Measurements from ENCODE around the gene ZNF771.

Gene ZNF771

DNA sequence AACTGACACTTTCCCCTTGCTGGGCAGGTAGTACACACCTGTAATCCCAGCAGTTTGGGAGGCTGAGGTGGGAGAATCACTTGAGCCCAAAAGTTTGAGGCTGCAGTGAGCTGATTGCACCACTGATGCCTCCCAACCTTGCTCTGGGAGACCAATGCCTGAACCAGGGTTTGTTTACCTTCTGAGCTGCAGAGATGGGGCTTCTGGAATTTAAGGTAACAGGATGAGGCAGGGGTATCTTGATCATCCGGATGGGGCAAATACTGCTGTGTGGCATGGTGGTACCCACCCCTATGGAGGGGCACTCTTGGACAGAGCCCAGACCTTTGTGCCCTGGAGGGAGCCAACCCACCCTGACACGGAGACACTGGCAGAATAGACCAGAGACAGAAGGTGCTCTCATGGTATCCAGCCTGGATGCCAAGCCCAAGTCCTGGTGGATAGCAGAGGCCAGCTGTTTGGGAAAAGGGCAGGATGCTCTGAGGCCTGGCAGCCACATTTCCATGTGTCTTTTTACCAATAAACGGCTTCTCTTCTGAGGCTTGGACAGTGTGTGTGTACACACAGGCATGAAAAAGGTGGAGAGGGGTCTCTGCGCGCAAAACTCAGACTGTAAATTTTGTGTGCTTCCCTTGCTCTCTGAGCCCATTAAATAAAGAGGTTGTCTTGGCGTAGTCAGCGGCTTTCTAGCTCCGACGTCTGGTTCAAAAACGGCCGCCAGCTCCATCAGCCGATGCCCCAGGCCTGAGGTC, 7.8 kb upstream of the ZNF771 start:
- TF ChIP-seq, protein P1, sequence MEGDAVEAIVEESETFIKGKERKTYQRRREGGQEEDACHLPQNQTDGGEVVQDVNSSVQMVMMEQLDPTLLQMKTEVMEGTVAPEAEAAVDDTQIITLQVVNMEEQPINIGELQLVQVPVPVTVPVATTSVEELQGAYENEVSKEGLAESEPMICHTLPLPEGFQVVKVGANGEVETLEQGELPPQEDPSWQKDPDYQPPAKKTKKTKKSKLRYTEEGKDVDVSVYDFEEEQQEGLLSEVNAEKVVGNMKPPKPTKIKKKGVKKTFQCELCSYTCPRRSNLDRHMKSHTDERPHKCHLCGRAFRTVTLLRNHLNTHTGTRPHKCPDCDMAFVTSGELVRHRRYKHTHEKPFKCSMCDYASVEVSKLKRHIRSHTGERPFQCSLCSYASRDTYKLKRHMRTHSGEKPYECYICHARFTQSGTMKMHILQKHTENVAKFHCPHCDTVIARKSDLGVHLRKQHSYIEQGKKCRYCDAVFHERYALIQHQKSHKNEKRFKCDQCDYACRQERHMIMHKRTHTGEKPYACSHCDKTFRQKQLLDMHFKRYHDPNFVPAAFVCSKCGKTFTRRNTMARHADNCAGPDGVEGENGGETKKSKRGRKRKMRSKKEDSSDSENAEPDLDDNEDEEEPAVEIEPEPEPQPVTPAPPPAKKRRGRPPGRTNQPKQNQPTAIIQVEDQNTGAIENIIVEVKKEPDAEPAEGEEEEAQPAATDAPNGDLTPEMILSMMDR (conservative IDR thresholded peaks at IDR 0.05; ENCODE audit: low read depth, low read length): no peak
- DNase-seq (ENCODE audit: low read depth): no peak
- H3K4me3 ChIP-seq (ENCODE audit: low read length): peak overlapping the region; percentile 73

DNA sequence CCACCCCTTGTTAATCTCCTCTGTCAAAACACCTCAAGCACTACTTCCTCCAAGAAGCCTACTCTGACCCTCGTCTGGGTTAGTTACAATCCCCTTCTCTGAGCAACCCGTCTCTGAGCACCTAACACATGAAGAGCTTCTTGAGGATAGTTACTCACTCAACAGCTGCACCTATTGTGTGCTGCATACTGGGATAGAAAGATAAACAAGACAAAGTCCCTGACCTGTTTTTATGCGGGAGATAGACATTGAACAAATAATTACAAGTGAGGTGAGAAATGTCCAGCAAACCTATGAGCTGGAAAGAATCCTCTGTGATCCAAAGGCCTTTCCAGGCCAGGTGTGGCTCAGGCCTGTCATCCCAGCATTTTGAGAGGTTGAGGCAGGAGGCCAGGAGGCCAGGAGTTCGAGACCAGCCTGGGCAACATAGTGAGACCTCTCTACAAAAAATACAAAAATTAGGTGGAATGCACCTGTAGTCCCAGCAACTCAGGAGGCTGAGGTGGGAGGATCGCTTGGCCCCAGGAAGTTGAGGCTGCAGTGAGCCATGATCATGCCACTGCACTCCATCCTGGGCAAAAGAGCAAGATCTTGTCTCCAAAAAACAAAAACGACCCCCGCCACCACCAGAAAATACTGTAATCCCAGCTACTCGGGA, 5.5 kb upstream of the ZNF771 start:
- TF ChIP-seq, protein P1 (conservative IDR thresholded peaks at IDR 0.05; ENCODE audit: low read depth, low read length): no peak
- no peak for DNase-seq (ENCODE audit: low read depth)
- H3K4me3 ChIP-seq (ENCODE audit: low read length): no peak overlapping the region

DNA sequence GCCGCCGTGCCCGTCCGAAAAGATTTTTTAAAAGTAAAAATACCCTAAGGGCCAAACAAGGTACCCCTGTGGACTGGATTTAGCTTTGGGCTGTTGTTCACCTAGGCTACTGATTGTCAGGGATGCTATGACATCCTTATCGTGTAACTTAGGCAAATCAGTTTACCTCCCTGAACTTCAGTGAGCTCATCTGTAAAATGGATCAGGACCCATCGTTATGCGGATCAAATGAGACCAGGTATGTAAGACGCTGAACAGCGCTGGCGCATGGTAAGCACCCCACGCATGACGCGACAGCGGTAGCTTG, 658 bp upstream of the ZNF771 start:
- TF ChIP-seq, protein P1 (conservative IDR thresholded peaks at IDR 0.05; ENCODE audit: low read depth, low read length): no peak
- no peak for DNase-seq (ENCODE audit: low read depth)

DNA sequence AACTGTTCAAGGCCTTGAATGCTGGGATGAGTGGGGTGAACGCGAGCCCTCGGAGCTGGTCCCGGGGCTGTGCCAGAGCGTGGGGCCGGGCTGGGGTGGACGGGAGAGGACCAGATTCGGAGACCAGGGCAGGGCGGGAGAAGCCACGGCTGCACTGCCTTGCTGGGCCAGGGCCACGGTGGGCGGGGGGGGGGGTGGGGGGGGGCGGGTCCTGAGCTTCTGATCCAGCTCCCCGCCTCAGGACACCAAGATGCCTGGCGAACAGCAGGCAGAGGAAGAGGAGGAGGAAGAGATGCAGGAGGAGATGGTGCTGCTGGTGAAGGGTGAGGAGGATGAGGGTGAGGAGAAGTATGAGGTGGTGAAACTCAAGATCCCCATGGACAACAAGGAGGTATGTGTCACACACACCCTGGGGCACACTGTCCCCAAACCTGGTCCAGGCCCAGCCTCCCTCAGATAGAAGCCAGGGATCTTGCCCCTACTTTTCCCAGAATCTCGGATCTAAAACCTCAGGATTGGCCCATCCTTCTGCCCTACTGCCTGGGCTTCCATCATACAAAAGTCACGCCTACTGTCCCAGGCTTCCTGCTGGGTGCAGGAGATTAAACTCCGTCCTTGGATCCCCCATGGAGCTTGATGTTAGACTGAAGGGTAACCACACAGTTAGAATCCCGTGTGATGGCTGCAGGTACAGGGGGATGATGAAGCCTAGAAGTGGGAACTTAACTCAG, 563 bp downstream of the ZNF771 start:
- peak overlapping the region; percentile 64 for H3K4me3 ChIP-seq (ENCODE audit: low read length)
- no peak for DNase-seq (ENCODE audit: low read depth)
- TF ChIP-seq, protein P1 (conservative IDR thresholded peaks at IDR 0.05; ENCODE audit: low read depth, low read length): no peak

More for the DNA sequence above, 658 bp upstream of the ZNF771 start:
- peak overlapping the region; percentile 64 for H3K4me3 ChIP-seq (ENCODE audit: low read length)

DNA sequence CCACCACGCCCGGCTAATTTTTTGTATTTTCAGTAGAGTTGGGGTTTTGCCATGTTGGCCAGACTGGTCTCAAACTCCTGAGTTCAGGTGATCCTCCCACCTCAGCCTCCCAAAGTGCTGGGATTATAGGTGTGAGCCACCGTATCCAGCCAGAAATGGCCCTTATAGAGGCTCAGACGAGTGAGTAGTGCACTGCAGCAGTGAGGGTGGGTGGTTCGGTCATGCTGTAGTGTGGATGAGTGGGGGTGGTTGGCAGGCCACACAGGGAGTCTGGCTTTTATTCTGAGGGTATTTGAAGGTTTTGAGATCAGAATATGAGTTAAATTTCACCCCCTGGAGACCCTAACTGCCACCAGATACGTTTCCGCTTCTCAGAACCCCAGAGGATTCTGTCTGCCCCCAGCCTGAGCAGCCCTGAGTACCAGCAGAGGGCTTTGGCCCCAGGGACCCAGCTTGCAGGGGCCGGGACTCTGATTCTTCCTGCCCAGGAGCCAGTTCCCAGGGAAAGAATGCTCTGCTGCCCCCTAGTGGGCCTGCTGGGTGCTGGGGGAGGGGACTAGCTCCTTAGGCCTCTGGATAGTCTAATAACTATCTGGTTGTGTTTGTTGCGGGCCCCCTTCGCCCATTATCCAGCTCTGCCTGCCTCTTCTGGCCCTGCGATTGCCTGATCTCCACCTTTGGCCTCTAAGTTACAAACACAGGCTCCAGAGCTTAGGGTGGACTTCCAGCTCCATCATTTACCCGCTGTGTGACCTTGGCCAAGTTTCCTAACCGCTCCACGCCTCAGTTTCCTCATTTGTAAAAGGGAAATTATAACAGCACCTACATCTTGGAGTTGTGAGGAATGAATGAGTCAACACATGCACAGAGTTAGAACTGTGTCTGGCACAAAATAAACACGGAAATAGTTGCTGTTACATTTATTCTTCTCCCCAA, 2.0 kb downstream of the ZNF771 start:
- TF ChIP-seq, protein P1 (conservative IDR thresholded peaks at IDR 0.05; ENCODE audit: low read depth, low read length): peak; percentile 98
- H3K4me3 ChIP-seq (ENCODE audit: low read length): no peak overlapping the region
- no peak for DNase-seq (ENCODE audit: low read depth)

DNA sequence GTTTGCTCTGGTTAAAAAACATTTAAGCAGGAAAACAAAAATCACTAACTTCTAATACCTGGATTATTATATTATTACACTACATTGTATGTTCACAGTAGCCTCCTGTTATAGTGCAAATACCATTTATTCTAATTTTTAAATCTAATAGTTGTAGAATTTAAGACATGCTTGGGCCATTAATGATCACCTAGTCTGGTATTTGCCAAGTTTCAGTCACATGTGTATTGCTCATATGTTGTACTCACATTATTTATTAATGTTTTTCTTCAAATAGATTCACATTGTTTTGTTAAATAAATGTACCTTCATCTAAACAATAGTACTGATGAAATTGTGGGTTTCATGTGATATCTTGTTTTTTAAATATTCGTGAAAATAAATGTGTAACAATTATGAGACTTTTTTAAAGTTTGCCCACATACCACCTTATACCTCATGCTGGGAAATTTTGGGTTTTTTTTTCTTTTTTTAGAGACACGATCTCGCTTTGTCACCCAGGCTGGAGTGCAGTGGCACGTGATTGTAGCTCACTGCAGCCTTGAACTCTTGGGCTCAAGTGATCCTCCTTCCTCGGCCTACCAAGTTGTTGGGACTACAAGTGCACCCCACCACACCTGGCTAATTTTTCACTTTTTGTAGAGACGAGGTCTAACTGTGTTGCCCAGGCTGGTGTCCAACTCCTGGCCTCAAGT, 5.9 kb downstream of the ZNF771 start:
- H3K4me3 ChIP-seq (ENCODE audit: low read length): no peak overlapping the region
- DNase-seq (ENCODE audit: low read depth): no peak
- TF ChIP-seq, protein P1 (conservative IDR thresholded peaks at IDR 0.05; ENCODE audit: low read depth, low read length): no peak

All from retinal pigment epithelial cell (primary cell).